Measurements from ENCODE around the gene NBEA.

Gene NBEA

GRCh38 chr13:34941835-34942731 is at the start of gene NBEA:
Gene NBEA, plus strand, starts transcription at chr13:34942270. Its CDS starts 551 bp downstream, at chr13:34942821.
- ChIA-PET CTCF (no interaction called here), POLR2A (no interaction called here)
- no peak for TF ChIP-seq CTCF (IDR thresholded peaks at IDR 0.05; ENCODE audit: control extremely low read depth, extremely low read depth, low read depth, missing control alignments)
- peak; percentile 87 for DNase-seq (ENCODE audit: extremely low spot score)

GRCh38 chr13:34894756-34895155 is 47.3 kb upstream of the NBEA start:
- ChIA-PET POLR2A (no interaction called here), CTCF (interaction anchor here (1.0 to 1.6 kb wide), 3 partner anchors 12 to 263 kb away, joined by 3 read pairs; no protein-coding TSS in a partner anchor)
- no peak for DNase-seq (ENCODE audit: extremely low spot score)
- TF ChIP-seq CTCF (IDR thresholded peaks at IDR 0.05; ENCODE audit: control extremely low read depth, extremely low read depth, low read depth, missing control alignments) = no peak

GRCh38 chr13:34897220-34897619 is 44.9 kb upstream of the NBEA start:
- POLR2A ChIA-PET = no interaction called here
- DNase-seq (ENCODE audit: extremely low spot score) = no peak
- CTCF ChIA-PET = interaction anchor here (0.8 kb wide), 1 partner anchor 9 kb away, joined by 3 read pairs; no protein-coding TSS in a partner anchor
- TF ChIP-seq CTCF (IDR thresholded peaks at IDR 0.05; ENCODE audit: control extremely low read depth, extremely low read depth, low read depth, missing control alignments) = no peak

GRCh38 chr13:34899888-34900287 is 42.2 kb upstream of the NBEA start:
- ChIA-PET CTCF (no interaction called here), POLR2A (no interaction called here)
- no peak for DNase-seq (ENCODE audit: extremely low spot score)
- TF ChIP-seq CTCF (IDR thresholded peaks at IDR 0.05; ENCODE audit: control extremely low read depth, extremely low read depth, low read depth, missing control alignments) = no peak

GRCh38 chr13:34900288-34900739 is 41.8 kb upstream of the NBEA start:
- no peak for DNase-seq (ENCODE audit: extremely low spot score)
- TF ChIP-seq CTCF (IDR thresholded peaks at IDR 0.05; ENCODE audit: control extremely low read depth, extremely low read depth, low read depth, missing control alignments) = no peak
- CTCF ChIA-PET = interaction anchor here (1.2 kb wide), 1 partner anchor 14 kb away, joined by 3 read pairs; no protein-coding TSS in a partner anchor
- POLR2A ChIA-PET = no interaction called here

- ChIA-PET POLR2A (no interaction called here), CTCF (no interaction called here)
- no peak for TF ChIP-seq CTCF (IDR thresholded peaks at IDR 0.05; ENCODE audit: control extremely low read depth, extremely low read depth, low read depth, missing control alignments)
- DNase-seq (ENCODE audit: extremely low spot score) = no peak
Observed at GRCh38 chr13:34901572-34901971, 40.5 kb upstream of the NBEA start.

Measured in GM10248 (cell line).